Erythroblast (primary cell): ENCODE data around the gene ZMIZ1.

ENCODE experiments used
- GATA1 ChIP-seq: IDR thresholded peaks from 2 replicates; pipeline ENCODE4 v1.6.1; 2011; ENCODE audit warnings: low read depth, mild to moderate bottlenecking, control low read depth, low read length, moderate library complexity
- POLR2A ChIP-seq: IDR thresholded peaks from 2 replicates; pipeline ENCODE4 v1.6.1; 2011; ENCODE audit warnings: mild to moderate bottlenecking, low read length

DNA sequence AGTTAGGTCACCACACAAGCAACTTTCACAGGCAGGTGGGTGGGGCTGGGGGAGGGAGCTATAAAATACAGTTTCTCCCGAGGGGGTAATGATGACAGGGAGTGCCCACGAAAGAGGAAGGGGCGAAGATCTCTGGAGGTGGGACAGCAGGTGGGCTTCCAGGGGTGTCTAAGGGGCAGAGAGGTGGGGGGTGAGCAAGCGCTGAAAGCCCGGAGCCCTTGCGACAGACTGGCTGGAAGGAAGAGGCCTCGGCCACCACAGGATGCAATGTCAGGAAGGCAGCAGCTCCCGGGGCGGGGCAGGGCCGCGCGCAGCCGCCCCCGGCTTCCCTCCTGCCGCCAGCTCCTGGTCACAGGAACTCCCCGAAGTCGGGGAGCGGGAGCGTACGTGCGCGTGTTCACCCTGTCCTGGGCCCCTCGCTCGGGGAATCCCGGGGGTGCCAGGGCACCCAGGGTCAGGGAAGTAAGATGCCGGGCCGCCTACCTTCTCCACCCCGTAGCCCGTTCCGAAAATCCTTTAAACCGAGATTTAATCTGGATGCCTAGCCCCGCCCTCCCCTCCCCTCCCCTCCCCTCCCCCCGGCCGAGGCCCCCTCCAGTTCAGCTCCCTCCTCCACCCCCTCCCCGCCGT, 173.3 kb downstream of the ZMIZ1 start:
- TF ChIP-seq POLR2A (no peak), GATA1 (no peak)
